ENCODE measurements around the gene NUP160. TPM values are rescaled to one million over a fixed set of nuclear protein-coding genes. Genes with fewer than 3 reads are reported as not detected.
"Not testable (repeated sequence)": the region's sequence is repeated elsewhere in the genome, so short reads cannot be mapped to it uniquely, and the experiment has no call there.

The NUP160 gene
- total RNA-seq, 1 experiment from 2014 or later, result 74.1 TPM

GRCh38 chr11:47869544-47870393 is 21.6 kb upstream of the NUP160 start:
- peaks cover 1% of the 10 kb centered on the region for H3K9me3 ChIP-seq (replicated peaks)
- H3K27ac ChIP-seq, result no peak overlapping the region
- no peak overlapping the region for H3K4me3 ChIP-seq
- no peak for DNase-seq
- no peaks in the 10 kb centered on the region for H3K27me3 ChIP-seq
- H3K4me1 ChIP-seq, result no peaks in the 10 kb centered on the region
- no peaks in the 10 kb centered on the region for H3K36me3 ChIP-seq

GRCh38 chr11:47867823-47868222 is 19.7 kb upstream of the NUP160 start:
- H3K27me3 ChIP-seq, result no peaks in the 10 kb centered on the region
- H3K36me3 ChIP-seq, result peaks cover 3% of the 10 kb centered on the region; the same call in 1 of the 2 replicates
- peaks cover 13% of the 10 kb centered on the region for H3K4me1 ChIP-seq
- H3K4me3 ChIP-seq, result no peak overlapping the region
- no peaks in the 10 kb centered on the region; the same call in 1 of the 2 replicates for H3K9me3 ChIP-seq (replicated peaks)
- no peak for DNase-seq
- H3K27ac ChIP-seq, result no peak overlapping the region

GRCh38 chr11:47866892-47867291 is 18.7 kb upstream of the NUP160 start:
- H3K4me1 ChIP-seq, result peaks cover 19% of the 10 kb centered on the region
- H3K27ac ChIP-seq; DNase-seq; H3K36me3 ChIP-seq; H3K27me3 ChIP-seq; H3K9me3 ChIP-seq (replicated peaks); H3K4me3 ChIP-seq: not testable (repeated sequence)

GRCh38 chr11:47864901-47865300 is 16.8 kb upstream of the NUP160 start:
- Histone ChIP-seq H3K27ac (no peak overlapping the region), H3K27me3 (no peaks in the 10 kb centered on the region), H3K4me1 (peaks cover 19% of the 10 kb centered on the region), H3K4me3 (no peak overlapping the region), H3K36me3 (peaks cover 3% of the 10 kb centered on the region; the same call in 1 of the 2 replicates), H3K9me3 (replicated peaks) (no peaks in the 10 kb centered on the region; the same call in 1 of the 2 replicates)
- no peak for DNase-seq

- H3K4me1 ChIP-seq, result peaks cover 19% of the 10 kb centered on the region
- no peak for DNase-seq
These were observed 15.8 kb upstream of the NUP160 start for GRCh38 chr11:47863898-47864430.

GRCh38 chr11:47863189-47863897 is 15.2 kb upstream of the NUP160 start:
- H3K27me3 ChIP-seq, result no peaks in the 10 kb centered on the region
- H3K36me3 ChIP-seq, result peaks cover 3% of the 10 kb centered on the region; the same call in 1 of the 2 replicates
- no peaks in the 10 kb centered on the region; the same call in 1 of the 2 replicates for H3K9me3 ChIP-seq (replicated peaks)
- H3K4me1 ChIP-seq, result peaks cover 19% of the 10 kb centered on the region
- H3K27ac ChIP-seq, result 0 out of 2 replicates have a peak overlapping the region, but pooled peaks have one; percentile 2
- DNase-seq, result peak in 1 of 2 experiments; percentile 73
- no peak overlapping the region for H3K4me3 ChIP-seq

More at GRCh38 chr11:47863898-47864430, 15.8 kb upstream of the NUP160 start:
- no peaks in the 10 kb centered on the region for H3K27me3 ChIP-seq
- H3K27ac ChIP-seq, result 0 out of 2 replicates have a peak overlapping the region, but pooled peaks have one; percentile 2
- no peaks in the 10 kb centered on the region; the same call in 1 of the 2 replicates for H3K9me3 ChIP-seq (replicated peaks)
- peaks cover 3% of the 10 kb centered on the region; the same call in 1 of the 2 replicates for H3K36me3 ChIP-seq
- H3K4me3 ChIP-seq, result no peak overlapping the region

GRCh38 chr11:47861728-47862127 is 13.6 kb upstream of the NUP160 start:
- Histone ChIP-seq H3K36me3 (peaks cover 3% of the 10 kb centered on the region; the same call in 1 of the 2 replicates), H3K27ac (no peak overlapping the region), H3K4me1 (peaks cover 19% of the 10 kb centered on the region), H3K27me3 (no peaks in the 10 kb centered on the region), H3K9me3 (replicated peaks) (no peaks in the 10 kb centered on the region; the same call in 1 of the 2 replicates), H3K4me3 (no peak overlapping the region)
- no peak for DNase-seq

- Histone ChIP-seq H3K4me1 (peaks cover 19% of the 10 kb centered on the region), H3K27ac (no peak overlapping the region), H3K4me3 (no peak overlapping the region), H3K36me3 (peaks cover 3% of the 10 kb centered on the region; the same call in 1 of the 2 replicates), H3K27me3 (no peaks in the 10 kb centered on the region), H3K9me3 (replicated peaks) (no peaks in the 10 kb centered on the region; the same call in 1 of the 2 replicates)
- no peak for DNase-seq
These were observed 12.4 kb upstream of the NUP160 start for GRCh38 chr11:47860536-47860935.

GRCh38 chr11:47857892-47858543 is 9.9 kb upstream of the NUP160 start:
- Histone ChIP-seq H3K27me3 (no peaks in the 10 kb centered on the region), H3K4me3 (no peak overlapping the region), H3K27ac (no peak overlapping the region), H3K36me3 (no peaks in the 10 kb centered on the region), H3K4me1 (peaks cover 8% of the 10 kb centered on the region), H3K9me3 (replicated peaks) (no peaks in the 10 kb centered on the region)
- no peak for DNase-seq

- Histone ChIP-seq H3K4me1 (peaks cover 5% of the 10 kb centered on the region), H3K27ac (no peak overlapping the region), H3K27me3 (no peaks in the 10 kb centered on the region), H3K9me3 (replicated peaks) (no peaks in the 10 kb centered on the region), H3K36me3 (no peaks in the 10 kb centered on the region), H3K4me3 (no peak overlapping the region)
- no peak for DNase-seq
These were observed 9.3 kb upstream of the NUP160 start for GRCh38 chr11:47857485-47857884.

GRCh38 chr11:47856186-47856585 is 8.0 kb upstream of the NUP160 start:
- DNase-seq, result no peak
- Histone ChIP-seq H3K27me3 (no peaks in the 10 kb centered on the region), H3K27ac (no peak overlapping the region)

GRCh38 chr11:47854667-47855066 is 6.5 kb upstream of the NUP160 start:
- Histone ChIP-seq H3K4me3 (no peak overlapping the region), H3K27me3 (no peaks in the 10 kb centered on the region), H3K9me3 (replicated peaks) (no peaks in the 10 kb centered on the region), H3K36me3 (no peaks in the 10 kb centered on the region), H3K27ac (no peak overlapping the region), H3K4me1 (peaks cover 5% of the 10 kb centered on the region; the same call in 1 of the 2 replicates)
- DNase-seq, result no peak

More at GRCh38 chr11:47856186-47856585, 8.0 kb upstream of the NUP160 start:
- Histone ChIP-seq H3K9me3 (replicated peaks) (no peaks in the 10 kb centered on the region), H3K4me3 (no peak overlapping the region), H3K4me1 (peaks cover 5% of the 10 kb centered on the region; the same call in 1 of the 2 replicates), H3K36me3 (no peaks in the 10 kb centered on the region)

GRCh38 chr11:47852053-47852452 is 3.9 kb upstream of the NUP160 start:
- DNase-seq, result no peak
- Histone ChIP-seq H3K4me3 (no peak overlapping the region), H3K4me1 (peaks cover 7% of the 10 kb centered on the region), H3K9me3 (replicated peaks) (no peaks in the 10 kb centered on the region), H3K36me3 (no peaks in the 10 kb centered on the region), H3K27me3 (no peaks in the 10 kb centered on the region), H3K27ac (no peak overlapping the region)

- no peak for DNase-seq
- H3K27me3 ChIP-seq, result no peaks in the 10 kb centered on the region
- peaks cover 12% of the 10 kb centered on the region for H3K4me1 ChIP-seq
- H3K9me3 ChIP-seq (replicated peaks), result no peaks in the 10 kb centered on the region
- H3K36me3 ChIP-seq, result peaks cover 12% of the 10 kb centered on the region
- H3K4me3 ChIP-seq, result no peak overlapping the region
- H3K27ac ChIP-seq, result no peak overlapping the region
These were observed 2.2 kb upstream of the NUP160 start for GRCh38 chr11:47850337-47850736.

Data from SJCRH30 (cell line).